HG03521 (cell line): Measurements from ENCODE around the gene TIMM9.
"Not testable (repeated sequence)": the region's sequence is repeated elsewhere in the genome, so short reads cannot be mapped to it uniquely, and the experiment has no call there.

ENCODE experiments used
- ATAC-seq: cut with Tn5 transposase; IDR thresholded peaks from one replicate; pipeline ENCODE4 v1.9.1; 2021; ENCODE audit warnings: mild to moderate bottlenecking, moderate library complexity; ENCODE audit not compliant: unreplicated experiment

Gene TIMM9

GRCh38 chr14:58398895-58399294 is 28.4 kb downstream of the TIMM9 start:
- no peak for ATAC-seq

- no peak for ATAC-seq
These were observed 28.8 kb downstream of the TIMM9 start for GRCh38 chr14:58398495-58398894.

GRCh38 chr14:58397156-58397555 is 30.2 kb downstream of the TIMM9 start:
- ATAC-seq = no peak

GRCh38 chr14:58395812-58396788 is 31.2 kb downstream of the TIMM9 start, which contains the start of gene TOMM20L:
Gene TOMM20L (plus strand): TSS chr14:58395930. CDS start chr14:58395958, 28 bp downstream.
- ATAC-seq = peak; percentile 92

- no peak for ATAC-seq
These were observed 31.8 kb downstream of the TIMM9 start for GRCh38 chr14:58395562-58395811.

- ATAC-seq = no peak
These were observed 36.5 kb downstream of the TIMM9 start for GRCh38 chr14:58390830-58391229.

- ATAC-seq = no peak
These were observed 50.5 kb downstream of the TIMM9 start for GRCh38 chr14:58376791-58377190.

GRCh38 chr14:58368956-58369355 is 58.4 kb downstream of the TIMM9 start:
- ATAC-seq = no peak

- no peak for ATAC-seq
These were observed 60.0 kb downstream of the TIMM9 start for GRCh38 chr14:58367296-58367695.

- no peak for ATAC-seq
These were observed 63.0 kb downstream of the TIMM9 start for GRCh38 chr14:58364316-58364715.

- no peak for ATAC-seq
These were observed 64.4 kb downstream of the TIMM9 start for GRCh38 chr14:58362798-58363412.

GRCh38 chr14:58362272-58362671 is 65.1 kb downstream of the TIMM9 start:
- ATAC-seq = not testable (repeated sequence)
